Aorta (tissue), 5 donors: ENCODE results near the gene HSPB6. TPM values are rescaled to one million over a fixed set of nuclear protein-coding genes. Genes with fewer than 3 reads are reported as not detected.
"Not testable (repeated sequence)": the region's sequence is repeated elsewhere in the genome, so short reads cannot be mapped to it uniquely, and the experiment has no call there.

ENCODE experiments used
- ATAC-seq: fragments of 200-7000 bp; cut with Tn5 transposase; one replicate; pipeline ENCODE4 v1.9.1; 2022; ENCODE audit warnings: moderate library complexity; ENCODE audit not compliant: low FRiP score
- DNase-seq, 2 donors: peaks; one replicate each; pipeline ENCODE4 v3.0.0-alpha.2; 2020
- H3K27ac ChIP-seq, 2 donors: one replicate each; pipeline ENCODE4 v1.5.1; 2013; ENCODE audit warnings: low read length in 2 of 2, mild to moderate bottlenecking in 2 of 2, moderate library complexity in 2 of 2, control low read depth in 1 of 2, inconsistent platforms in 1 of 2, low read depth in 1 of 2
- H3K27me3 ChIP-seq, 2 donors: one replicate each; pipeline ENCODE4 v1.6.1; 2013; ENCODE audit warnings: control low read depth in 1 of 2, low read length in 1 of 2, mild to moderate bottlenecking in 1 of 2, moderate library complexity in 1 of 2; ENCODE audit not compliant: insufficient read depth in 2 of 2, control insufficient read depth in 1 of 2
- H3K36me3 ChIP-seq, 2 donors: one replicate each; pipeline ENCODE4 v1.6.1; 2013; ENCODE audit warnings: control low read depth in 1 of 2, low read length in 1 of 2, mild to moderate bottlenecking in 1 of 2; ENCODE audit not compliant: insufficient read depth in 2 of 2, control insufficient read depth in 1 of 2
- H3K4me1 ChIP-seq, 2 donors: one replicate each; pipeline ENCODE4 v1.6.1; 2013; ENCODE audit warnings: low read length in 2 of 2, control low read depth in 1 of 2, mild to moderate bottlenecking in 1 of 2, moderate library complexity in 1 of 2; ENCODE audit not compliant: insufficient read depth in 2 of 2, control insufficient read depth in 1 of 2
- H3K4me3 ChIP-seq, 2 donors: one replicate each; pipeline ENCODE4 v1.5.1; 2013; ENCODE audit warnings: low read length in 2 of 2, control low read depth in 1 of 2, mild to moderate bottlenecking in 1 of 2
- H3K9me3 ChIP-seq: one replicate; pipeline ENCODE4 v1.6.1; 2013; ENCODE audit warnings: mild to moderate bottlenecking, low read length; ENCODE audit not compliant: control insufficient read depth
- WGBS, 2 donors: extraction: QIAGEN DNeasy Blood & Tissue Kit; methylation state at CpG; one replicate each; pipeline ENCODE4 v1.1.7; 2013; 5-methylcytosine and 5-hydroxymethylcytosine counted together
- intact Hi-C, 2 donors: fragments of 100-400 bp; cut with DNase I; formaldehyde crosslinking; loops; one replicate each; pipeline versions ENCODE4 v1.14.2 to v1.15.0; 2022
- polyA plus RNA-seq, 2 donors: library from polyadenylated mRNA; stranded (reverse); fragments of 200-250 nt; gene quantifications; one replicate each; pipeline ENCODE4 v1.2.3, GENCODE V29; 2013
- total RNA-seq, 2 donors: library from RNA; stranded (reverse); fragmentation: NEBNext Ultra II Directional; extraction: Animal tissue kit (Norgen Biotek cat#: 25700); gene quantifications; one replicate each; pipeline ENCODE4 v1.2.1, GENCODE V29; 2021
- donor health status: healthy with polysubstance abuse.
- donor health status: Bipolar disorder and iron deficiency.
- donor health status: DM: no; HTN: no; CAD: no.
- donor health status: DM: no; HTN: no; CAD: no.
- donor health status: DM: yes; HTN: yes; CAD: no.

The HSPB6 gene
- total and polyA plus RNA-seq, 4 donors: 73.9 to 152 (median 140) TPM

DNA sequence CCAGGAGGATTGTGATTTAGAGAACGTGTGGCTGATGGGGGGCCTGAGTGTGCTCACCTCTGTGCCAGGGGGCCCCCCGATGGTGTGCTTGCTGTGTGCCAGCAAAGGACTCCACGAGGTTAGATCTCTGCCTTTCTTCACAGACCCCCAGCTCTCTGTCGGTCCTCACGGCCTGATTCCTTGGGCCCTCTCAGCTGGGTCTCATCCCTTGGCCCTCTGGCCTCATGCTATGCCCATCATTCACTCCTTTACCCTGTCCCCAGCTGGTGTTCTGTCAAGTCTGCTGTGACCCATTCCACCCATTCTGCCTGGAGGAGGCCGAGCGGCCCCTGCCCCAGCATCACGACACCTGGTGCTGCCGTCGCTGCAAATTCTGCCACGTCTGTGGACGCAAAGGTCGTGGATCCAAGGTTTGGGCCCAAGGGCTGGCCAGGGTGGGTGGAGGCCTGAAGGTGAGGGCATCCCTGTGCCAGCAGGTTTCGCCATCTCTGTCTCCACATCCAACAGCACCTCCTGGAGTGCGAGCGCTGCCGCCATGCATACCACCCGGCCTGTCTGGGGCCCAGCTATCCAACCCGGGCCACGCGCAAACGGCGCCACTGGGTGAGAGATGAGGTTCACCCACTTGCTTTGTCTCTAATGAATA, 31.5 kb downstream of the HSPB6 start:
- peaks cover 0 to 29% of the 10 kb centered on the region in 2 donors for H3K36me3 ChIP-seq
- no peak for ATAC-seq
- no peak for DNase-seq
- H3K4me1 ChIP-seq: no peaks in the 10 kb centered on the region
- H3K4me3 ChIP-seq: no peak overlapping the region
- intact Hi-C loops: no loop called here
- H3K27me3 ChIP-seq: no peaks in the 10 kb centered on the region
- WGBS, 2 donors: 91 to 92% methylated on average over 23 of the region's 23 CpGs
- H3K27ac ChIP-seq: no peak overlapping the region
- H3K9me3 ChIP-seq: no peaks in the 10 kb centered on the region

DNA sequence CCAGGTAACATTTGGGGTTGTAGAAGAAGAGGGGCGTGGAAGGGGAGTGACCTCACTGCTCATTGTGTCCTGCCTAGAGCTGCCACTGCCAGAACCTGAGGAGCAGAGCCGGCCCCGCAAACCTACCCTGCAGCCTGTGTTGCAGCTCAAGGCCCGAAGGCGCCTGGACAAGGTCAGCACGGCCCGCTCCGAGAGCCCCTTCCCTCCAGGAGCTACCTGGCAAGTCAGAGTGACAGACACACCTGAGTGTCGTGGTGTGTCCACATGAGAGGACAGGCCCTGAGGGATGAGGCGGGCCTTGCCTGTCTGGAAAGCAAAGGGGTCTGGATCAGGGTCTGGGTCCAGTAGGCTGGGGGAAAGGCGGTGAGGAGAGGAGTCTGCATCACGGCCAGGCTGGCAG, 32.3 kb downstream of the HSPB6 start:
- Histone ChIP-seq H3K4me3 (no peak overlapping the region), H3K27me3 (no peaks in the 10 kb centered on the region), H3K27ac (no peak overlapping the region), H3K4me1 (no peaks in the 10 kb centered on the region), H3K9me3 (no peaks in the 10 kb centered on the region), H3K36me3 (peaks cover 0 to 24% of the 10 kb centered on the region in 2 donors)
- WGBS, 2 donors: 94 to 95% methylated on average over 12 of the region's 12 CpGs
- DNase-seq: no peak
- intact Hi-C loops: loop anchor here in 1 of 2 donors (5.0 kb wide), 1 partner anchor 567 kb away; no protein-coding TSS in a partner anchor
- ATAC-seq: no peak

DNA sequence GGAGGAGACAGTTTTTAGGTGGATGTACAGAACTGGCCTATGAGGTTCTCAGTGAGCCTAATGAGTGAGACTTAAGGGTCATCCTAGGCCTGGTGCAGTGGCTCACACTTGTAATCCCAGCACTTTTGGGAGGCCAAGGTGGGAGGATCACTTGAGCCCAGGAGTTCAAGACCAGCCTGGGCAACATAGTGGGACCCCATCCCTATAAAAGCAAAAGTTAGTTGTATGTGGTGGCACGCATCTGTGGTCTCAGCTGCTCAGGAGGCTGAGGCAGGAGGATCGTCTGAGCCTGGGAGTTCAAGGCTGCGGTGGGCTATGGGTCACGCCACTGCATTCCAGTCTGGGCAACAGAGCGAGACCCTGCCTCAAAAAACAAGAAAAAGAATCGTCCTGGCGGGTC, 32.7 kb downstream of the HSPB6 start:
- H3K27ac ChIP-seq, H3K4me1 ChIP-seq, H3K27me3 ChIP-seq, ATAC-seq, H3K4me3 ChIP-seq, DNase-seq, H3K9me3 ChIP-seq: not testable (repeated sequence)
- H3K36me3 ChIP-seq: peaks cover 0 to 24% of the 10 kb centered on the region in 2 donors
- intact Hi-C loops: loop anchor here in 1 of 2 donors (5.0 kb wide), 1 partner anchor 567 kb away; no protein-coding TSS in a partner anchor
- WGBS, 2 donors: 96 to 98% methylated on average over 7 of the region's 7 CpGs

DNA sequence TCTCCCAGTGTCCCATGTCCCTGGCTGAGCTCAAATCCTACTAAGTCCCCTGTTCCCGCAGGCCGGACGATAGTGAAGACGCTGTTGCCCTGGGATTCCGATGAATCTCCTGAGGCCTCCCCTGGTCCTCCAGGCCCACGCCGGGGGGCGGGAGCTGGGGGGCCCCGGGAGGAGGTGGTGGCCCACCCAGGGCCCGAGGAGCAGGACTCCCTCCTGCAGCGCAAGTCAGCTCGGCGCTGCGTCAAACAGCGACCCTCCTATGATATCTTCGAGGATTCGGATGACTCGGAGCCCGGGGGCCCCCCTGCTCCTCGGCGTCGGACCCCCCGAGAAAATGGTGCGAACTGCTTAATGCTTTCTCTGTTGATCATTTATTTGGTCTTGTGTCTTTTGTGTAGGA, 33.2 kb downstream of the HSPB6 start:
- Histone ChIP-seq H3K27me3 (no peaks in the 10 kb centered on the region), H3K36me3 (peaks cover 0 to 22% of the 10 kb centered on the region in 2 donors), H3K4me1 (no peaks in the 10 kb centered on the region), H3K27ac (no peak overlapping the region), H3K4me3 (no peak overlapping the region), H3K9me3 (no peaks in the 10 kb centered on the region)
- intact Hi-C loops: loop anchor here in 1 of 2 donors (5.0 kb wide), 1 partner anchor 566 kb away; no protein-coding TSS in a partner anchor
- ATAC-seq (no peak), DNase-seq (no peak)
- WGBS, 2 donors: 93 to 95% methylated on average over 24 of the region's 24 CpGs

DNA sequence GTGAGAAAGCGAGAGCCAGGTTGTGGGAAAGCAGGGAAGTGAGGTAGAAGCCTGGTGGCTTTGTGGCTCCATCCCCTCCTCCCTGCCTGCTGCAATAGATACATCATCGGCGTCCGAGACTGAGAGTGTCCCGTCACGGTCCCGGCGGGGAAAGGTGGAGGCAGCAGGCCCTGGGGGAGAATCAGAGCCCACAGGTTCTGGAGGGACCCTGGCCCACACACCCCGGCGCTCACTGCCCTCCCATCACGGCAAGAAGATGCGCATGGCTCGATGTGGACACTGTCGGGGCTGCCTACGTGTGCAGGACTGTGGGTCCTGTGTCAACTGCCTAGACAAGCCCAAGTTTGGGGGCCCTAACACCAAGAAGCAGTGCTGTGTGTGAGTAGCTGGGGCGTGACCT, 33.9 kb downstream of the HSPB6 start:
- 91% methylated on average over 16 of the region's 16 CpGs for WGBS, 2 donors
- no peak overlapping the region for H3K27ac ChIP-seq
- peaks cover 0 to 22% of the 10 kb centered on the region in 2 donors for H3K36me3 ChIP-seq

DNA sequence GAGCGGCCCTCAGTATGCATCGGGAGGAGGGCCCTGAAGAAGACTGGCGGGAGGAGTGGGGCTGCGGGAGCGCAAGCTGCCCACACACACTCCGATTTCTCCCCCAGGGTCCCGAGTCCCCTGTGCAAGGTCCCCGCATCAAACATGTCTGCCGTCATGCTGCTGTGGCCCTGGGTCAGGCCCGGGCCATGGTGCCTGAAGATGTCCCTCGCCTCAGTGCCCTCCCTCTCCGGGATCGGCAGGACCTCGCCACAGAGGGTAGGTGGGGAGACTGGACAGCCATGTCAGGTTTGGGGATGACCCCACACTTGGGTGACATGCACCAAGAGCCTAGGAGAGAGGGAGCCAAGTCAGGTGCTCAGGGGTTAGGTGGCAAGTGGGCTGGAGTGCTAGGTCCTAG, 34.4 kb downstream of the HSPB6 start:
- no peak overlapping the region for H3K27ac ChIP-seq
- WGBS, 2 donors: 94 to 97% methylated on average over 14 of the region's 14 CpGs
- peaks cover 0 to 22% of the 10 kb centered on the region in 2 donors for H3K36me3 ChIP-seq
- ATAC-seq (no peak), DNase-seq (no peak)
- no peaks in the 10 kb centered on the region for H3K27me3 ChIP-seq
- intact Hi-C loops: loop anchor here in 1 of 2 donors (5.0 kb wide), 1 partner anchor 565 kb away; no protein-coding TSS in a partner anchor
- H3K4me3 ChIP-seq: no peak overlapping the region
- H3K9me3 ChIP-seq: no peaks in the 10 kb centered on the region
- no peaks in the 10 kb centered on the region for H3K4me1 ChIP-seq

More for the DNA sequence above, 33.9 kb downstream of the HSPB6 start:
- Histone ChIP-seq H3K4me1 (no peaks in the 10 kb centered on the region), H3K27me3 (no peaks in the 10 kb centered on the region), H3K4me3 (no peak overlapping the region), H3K9me3 (no peaks in the 10 kb centered on the region)
- no peak for DNase-seq
- intact Hi-C loops: loop anchor here in 1 of 2 donors (5.0 kb wide), 1 partner anchor 566 kb away; no protein-coding TSS in a partner anchor
- ATAC-seq: no peak

DNA sequence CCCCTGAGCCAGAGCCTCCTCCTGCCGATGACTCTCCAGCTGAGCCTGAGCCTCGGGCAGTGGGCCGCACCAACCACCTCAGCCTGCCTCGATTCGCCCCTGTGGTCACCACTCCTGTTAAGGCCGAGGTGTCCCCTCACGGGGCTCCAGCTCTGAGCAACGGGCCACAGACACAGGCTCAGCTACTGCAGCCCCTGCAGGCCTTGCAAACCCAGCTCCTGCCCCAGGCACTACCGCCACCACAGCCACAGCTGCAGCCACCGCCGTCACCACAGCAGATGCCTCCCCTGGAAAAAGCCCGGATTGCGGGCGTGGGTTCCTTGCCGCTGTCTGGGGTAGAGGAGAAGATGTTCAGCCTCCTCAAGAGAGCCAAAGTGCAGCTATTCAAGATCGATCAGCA, 35.5 kb downstream of the HSPB6 start:
- Histone ChIP-seq H3K27me3 (no peaks in the 10 kb centered on the region), H3K4me1 (no peaks in the 10 kb centered on the region), H3K9me3 (no peaks in the 10 kb centered on the region), H3K4me3 (no peak overlapping the region), H3K27ac (no peak overlapping the region), H3K36me3 (peaks cover 0 to 20% of the 10 kb centered on the region in 2 donors)
- DNase-seq (no peak), ATAC-seq (no peak)
- intact Hi-C loops: loop anchor here in 1 of 2 donors (5.0 kb wide), 1 partner anchor 564 kb away; no protein-coding TSS in a partner anchor
- 90 to 93% methylated on average over 16 of the region's 16 CpGs for WGBS, 2 donors

DNA sequence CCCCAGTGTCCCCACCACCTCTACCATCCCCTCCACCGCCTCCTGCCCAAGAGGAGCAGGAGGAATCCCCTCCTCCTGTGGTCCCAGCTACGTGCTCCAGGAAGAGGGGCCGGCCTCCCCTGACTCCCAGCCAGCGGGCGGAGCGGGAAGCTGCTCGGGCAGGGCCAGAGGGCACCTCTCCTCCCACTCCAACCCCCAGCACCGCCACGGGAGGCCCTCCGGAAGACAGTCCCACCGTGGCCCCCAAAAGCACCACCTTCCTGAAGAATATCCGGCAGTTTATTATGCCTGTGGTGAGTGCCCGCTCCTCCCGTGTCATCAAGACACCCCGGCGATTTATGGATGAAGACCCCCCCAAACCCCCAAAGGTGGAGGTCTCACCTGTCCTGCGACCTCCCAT, 36.2 kb downstream of the HSPB6 start:
- 85 to 87% methylated on average over 16 to 17 of the region's 17 CpGs for WGBS, 2 donors
- H3K36me3 ChIP-seq: peaks cover 0 to 20% of the 10 kb centered on the region in 2 donors

DNA sequence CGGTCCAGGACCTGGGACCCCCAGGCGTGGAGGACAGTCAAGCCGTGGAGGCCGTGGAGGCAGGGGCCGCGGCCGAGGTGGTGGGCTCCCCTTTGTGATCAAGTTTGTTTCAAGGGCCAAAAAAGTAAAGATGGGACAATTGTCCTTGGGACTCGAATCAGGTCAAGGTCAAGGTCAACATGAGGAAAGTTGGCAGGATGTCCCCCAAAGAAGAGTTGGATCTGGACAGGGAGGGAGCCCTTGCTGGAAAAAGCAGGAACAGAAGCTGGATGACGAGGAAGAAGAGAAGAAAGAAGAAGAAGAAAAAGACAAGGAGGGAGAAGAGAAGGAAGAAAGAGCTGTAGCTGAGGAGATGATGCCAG, 36.7 kb downstream of the HSPB6 start:
- H3K27me3 ChIP-seq: no peaks in the 10 kb centered on the region
- no peak overlapping the region for H3K27ac ChIP-seq
- H3K9me3 ChIP-seq: no peaks in the 10 kb centered on the region
- peaks cover 0 to 17% of the 10 kb centered on the region in 2 donors for H3K36me3 ChIP-seq
- intact Hi-C loops: loop anchor here in 1 of 2 donors (5.0 kb wide), 1 partner anchor 563 kb away; no protein-coding TSS in a partner anchor
- no peaks in the 10 kb centered on the region for H3K4me1 ChIP-seq
- DNase-seq: no peak
- no peak overlapping the region for H3K4me3 ChIP-seq
- ATAC-seq: no peak
- WGBS, 2 donors: 86 to 87% methylated on average over 9 of the region's 9 CpGs

More for the DNA sequence above, 36.2 kb downstream of the HSPB6 start:
- intact Hi-C loops: loop anchor here in 1 of 2 donors (5.0 kb wide), 1 partner anchor 563 kb away; no protein-coding TSS in a partner anchor
- Histone ChIP-seq H3K27me3 (no peaks in the 10 kb centered on the region), H3K9me3 (no peaks in the 10 kb centered on the region), H3K4me3 (no peak overlapping the region), H3K4me1 (no peaks in the 10 kb centered on the region), H3K27ac (no peak overlapping the region)
- DNase-seq (no peak), ATAC-seq (no peak)
